ENCODE results near the gene ATXN2.

ATXN2 gene

GRCh38 chr12:111532751-111533150, 66.4 kb downstream of the ATXN2 start:
- H3K9me3 ChIP-seq (ENCODE audit: low read length): no peaks in the 10 kb centered on the region
- H3K27me3 ChIP-seq (ENCODE audit: insufficient read depth, low read length): no peaks in the 10 kb centered on the region
- H3F3A ChIP-seq (ENCODE audit: insufficient read depth, low read length): no peaks in the 10 kb centered on the region
- H3K4me1 ChIP-seq (ENCODE audit: insufficient read depth, low read length, severe bottlenecking): no peaks in the 10 kb centered on the region
- H2AFZ ChIP-seq (ENCODE audit: low read length): no peak overlapping the region
- H3K36me3 ChIP-seq (ENCODE audit: insufficient read depth, low read length): peaks cover 6% of the 10 kb centered on the region
- H3K27ac ChIP-seq (ENCODE audit: low read depth, low read length, poor library complexity, severe bottlenecking): no peak overlapping the region
- no peak overlapping the region for H3K9ac ChIP-seq (ENCODE audit: low read length)
- H4K20me1 ChIP-seq (ENCODE audit: insufficient read depth, low read length): no peaks in the 10 kb centered on the region
- H3K9me2 ChIP-seq (ENCODE audit: low read depth, low read length): no peaks in the 10 kb centered on the region
- no peaks in the 10 kb centered on the region for H3K79me2 ChIP-seq (ENCODE audit: insufficient read depth, low read length)
- no peak for TF ChIP-seq EZH2 (IDR thresholded peaks at IDR 0.05; ENCODE audit: borderline replicate concordance, low read length)
- no peak overlapping the region for H3K4me3 ChIP-seq (ENCODE audit: low read depth, low read length, poor library complexity, severe bottlenecking)
- no peak overlapping the region for H3K4me2 ChIP-seq (ENCODE audit: low read length)

- no peaks in the 10 kb centered on the region for H3F3A ChIP-seq (ENCODE audit: insufficient read depth, low read length)
- TF ChIP-seq EZH2 (IDR thresholded peaks at IDR 0.05; ENCODE audit: borderline replicate concordance, low read length) (no peak), CTCF (IDR thresholded peaks at IDR 0.05; ENCODE audit: low read length) (peak; percentile 53)
- no peaks in the 10 kb centered on the region for H3K79me2 ChIP-seq (ENCODE audit: insufficient read depth, low read length)
- H3K27me3 ChIP-seq (ENCODE audit: insufficient read depth, low read length): no peaks in the 10 kb centered on the region
- no peak overlapping the region for H3K9ac ChIP-seq (ENCODE audit: low read length)
- H3K36me3 ChIP-seq (ENCODE audit: insufficient read depth, low read length): peaks cover 27% of the 10 kb centered on the region
- no peak overlapping the region for H2AFZ ChIP-seq (ENCODE audit: low read length)
- H3K9me2 ChIP-seq (ENCODE audit: low read depth, low read length): no peaks in the 10 kb centered on the region
- H4K20me1 ChIP-seq (ENCODE audit: insufficient read depth, low read length): no peaks in the 10 kb centered on the region
- no peak overlapping the region for H3K4me2 ChIP-seq (ENCODE audit: low read length)
- H3K27ac ChIP-seq (ENCODE audit: low read depth, low read length, poor library complexity, severe bottlenecking): no peak overlapping the region
- H3K4me3 ChIP-seq (ENCODE audit: low read depth, low read length, poor library complexity, severe bottlenecking): no peak overlapping the region
- no peaks in the 10 kb centered on the region for H3K4me1 ChIP-seq (ENCODE audit: insufficient read depth, low read length, severe bottlenecking)
- H3K9me3 ChIP-seq (ENCODE audit: low read length): no peaks in the 10 kb centered on the region
Measured at GRCh38 chr12:111529424-111530368, 69.4 kb downstream of the ATXN2 start.

- H3K4me3 ChIP-seq (ENCODE audit: low read depth, low read length, poor library complexity, severe bottlenecking): no peak overlapping the region
- H2AFZ ChIP-seq (ENCODE audit: low read length): no peak overlapping the region
- no peaks in the 10 kb centered on the region for H3K27me3 ChIP-seq (ENCODE audit: insufficient read depth, low read length)
- no peaks in the 10 kb centered on the region for H3K9me2 ChIP-seq (ENCODE audit: low read depth, low read length)
- TF ChIP-seq CTCF (IDR thresholded peaks at IDR 0.05; ENCODE audit: low read length): no peak
- no peak for TF ChIP-seq EZH2 (IDR thresholded peaks at IDR 0.05; ENCODE audit: borderline replicate concordance, low read length)
- H3K9me3 ChIP-seq (ENCODE audit: low read length): no peaks in the 10 kb centered on the region
- H3K4me2 ChIP-seq (ENCODE audit: low read length): no peak overlapping the region
- H3K9ac ChIP-seq (ENCODE audit: low read length): no peak overlapping the region
- H3K27ac ChIP-seq (ENCODE audit: low read depth, low read length, poor library complexity, severe bottlenecking): no peak overlapping the region
- no peaks in the 10 kb centered on the region for H4K20me1 ChIP-seq (ENCODE audit: insufficient read depth, low read length)
- no peaks in the 10 kb centered on the region for H3K79me2 ChIP-seq (ENCODE audit: insufficient read depth, low read length)
- H3K36me3 ChIP-seq (ENCODE audit: insufficient read depth, low read length): peaks cover 66% of the 10 kb centered on the region
- no peaks in the 10 kb centered on the region for H3K4me1 ChIP-seq (ENCODE audit: insufficient read depth, low read length, severe bottlenecking)
- H3F3A ChIP-seq (ENCODE audit: insufficient read depth, low read length): no peaks in the 10 kb centered on the region
Measured at GRCh38 chr12:111523587-111524167, 75.4 kb downstream of the ATXN2 start.
